Neural cell (in vitro differentiated cells): Measurements from ENCODE around the gene SHISA9. TPM values are rescaled to one million over a fixed set of nuclear protein-coding genes. Genes with fewer than 3 reads are reported as not detected.

Experiments used
- H2AFZ ChIP-seq: fragments of 200-600, 300-800 bp; sonication (generic), shearing (Covaris generic); 2 replicates; pipeline ENCODE4 v1.6.0; 2014; ENCODE audit warnings: low read depth, mild to moderate bottlenecking, antibody characterized with exemption, low read length, moderate library complexity
- H3F3A ChIP-seq: fragments of 200-600 bp; shearing (Covaris generic); 2 replicates; pipeline ENCODE4 v1.6.1; 2016; ENCODE audit warnings: mild to moderate bottlenecking, moderate library complexity, mixed read lengths, antibody characterized with exemption, low read length; ENCODE audit not compliant: insufficient read depth, poor library complexity, severe bottlenecking
- H3K27ac ChIP-seq: fragments of 200-600, 300-800 bp; sonication (generic), shearing (Covaris generic); 2 replicates; pipeline ENCODE4 v1.5.1; 2014; ENCODE audit warnings: mild to moderate bottlenecking, low read length, moderate library complexity
- H3K27me3 ChIP-seq: fragments of 300-800, 200-600 bp; sonication (generic), shearing (Covaris generic); 2 replicates; pipeline ENCODE4 v1.6.0; 2014; ENCODE audit warnings: mild to moderate bottlenecking, low read depth, low read length, moderate library complexity; ENCODE audit not compliant: insufficient read depth
- H3K36me3 ChIP-seq: fragments of 300-800, 200-600 bp; sonication (generic), shearing (Covaris generic); 2 replicates; pipeline ENCODE4 v1.5.1; 2014; ENCODE audit warnings: mild to moderate bottlenecking, antibody characterized with exemption, low read length, moderate library complexity; ENCODE audit not compliant: insufficient read depth
- H3K4me2 ChIP-seq: fragments of 300-800, 200-600 bp; sonication (generic), shearing (Covaris generic); 2 replicates; pipeline ENCODE4 v1.6.0; 2014; ENCODE audit warnings: mild to moderate bottlenecking, low read length
- H3K4me3 ChIP-seq: fragments of 300-800, 200-600 bp; sonication (generic), shearing (Covaris generic); 2 replicates; pipeline ENCODE4 v1.5.1; 2014; ENCODE audit warnings: mild to moderate bottlenecking, low read length, moderate library complexity
- H3K79me2 ChIP-seq: fragments of 200-600 bp; shearing (Covaris generic); replicated peaks from 2 replicates; pipeline ENCODE4 v1.6.0; 2014; ENCODE audit warnings: mild to moderate bottlenecking, low read length, moderate library complexity; ENCODE audit not compliant: insufficient read depth
- H3K9ac ChIP-seq: fragments of 300-800, 200-600 bp; sonication (generic), shearing (Covaris generic); 2 replicates; pipeline ENCODE4 v1.6.1; 2016; ENCODE audit warnings: mild to moderate bottlenecking, low read length, mixed read lengths
- H3K9me2 ChIP-seq: fragments of 200-600 bp; shearing (Covaris generic); 2 replicates; pipeline ENCODE4 v1.6.1; 2016; ENCODE audit warnings: mild to moderate bottlenecking, low read length, mixed read lengths; ENCODE audit not compliant: insufficient read depth
- H3K9me3 ChIP-seq: fragments of 200-600, 300-800 bp; sonication (generic), shearing (Covaris generic); 2 replicates; pipeline ENCODE4 v1.6.1; 2016; ENCODE audit warnings: mild to moderate bottlenecking, mixed run types, low read length, moderate library complexity, mixed read lengths
- H4K20me1 ChIP-seq: fragments of 200-600 bp; shearing (Covaris generic); 2 replicates; pipeline ENCODE4 v1.6.1; 2016; ENCODE audit warnings: mild to moderate bottlenecking, mixed run types; ENCODE audit not compliant: insufficient read depth
- EP300 ChIP-seq: fragments of 450-650 bp; conservative IDR thresholded peaks from 2 replicates; pipeline ENCODE4 v1.6.1; 2014; ENCODE audit warnings: antibody characterized with exemption, mild to moderate bottlenecking, moderate library complexity; ENCODE audit not compliant: poor library complexity, severe bottlenecking
- EZH2 ChIP-seq: fragments of 200-600, 300-800 bp; shearing (Covaris generic), sonication (generic); IDR thresholded peaks from 2 replicates; pipeline ENCODE4 v1.6.1; 2014; ENCODE audit warnings: antibody characterized with exemption, low read length, borderline replicate concordance, mild to moderate bottlenecking; ENCODE audit not compliant: insufficient read depth, poor library complexity, severe bottlenecking
- MXI1 ChIP-seq: fragments of 450-650 bp; conservative IDR thresholded peaks from 2 replicates; pipeline ENCODE4 v1.6.1; 2014; ENCODE audit warnings: antibody characterized with exemption, mild to moderate bottlenecking; ENCODE audit not compliant: poor library complexity, severe bottlenecking
- POLR2AphosphoS5 ChIP-seq: IDR thresholded peaks from 2 replicates; pipeline ENCODE4 v1.6.1; 2012
- RAD21 ChIP-seq: fragments of 450-650 bp; conservative IDR thresholded peaks from 2 replicates; pipeline ENCODE4 v1.6.1; 2014; ENCODE audit warnings: antibody characterized with exemption, mild to moderate bottlenecking, moderate library complexity
- SMC3 ChIP-seq: fragments of 450-650 bp; conservative IDR thresholded peaks from 2 replicates; pipeline ENCODE4 v1.6.1; 2014; ENCODE audit warnings: antibody characterized with exemption, mild to moderate bottlenecking, moderate library complexity; ENCODE audit not compliant: poor library complexity
- TAF1 ChIP-seq: IDR thresholded peaks from 2 replicates; pipeline ENCODE4 v1.6.1; 2012; ENCODE audit warnings: low read depth
- polyA plus RNA-seq: library from polyadenylated mRNA; depleted of rRNA; stranded (reverse); fragments of >200 nt; gene quantifications from 2 replicates; pipeline ENCODE4 v1.2.3, GENCODE V29; 2014
- TF ChIP-seq, protein P1 (sequence below): IDR thresholded peaks from 2 replicates; pipeline ENCODE4 v1.6.1; 2012; ENCODE audit warnings: borderline replicate concordance
- TF ChIP-seq, protein P2 (sequence below): fragments of 450-650 bp; IDR thresholded peaks from 2 replicates; pipeline ENCODE4 v1.5.1; 2014; ENCODE audit warnings: antibody characterized with exemption, mild to moderate bottlenecking, moderate library complexity; ENCODE audit not compliant: poor library complexity, severe bottlenecking

SHISA9 gene
- polyA plus RNA-seq, 1 donor from 2014 or later: 2.0 TPM

DNA sequence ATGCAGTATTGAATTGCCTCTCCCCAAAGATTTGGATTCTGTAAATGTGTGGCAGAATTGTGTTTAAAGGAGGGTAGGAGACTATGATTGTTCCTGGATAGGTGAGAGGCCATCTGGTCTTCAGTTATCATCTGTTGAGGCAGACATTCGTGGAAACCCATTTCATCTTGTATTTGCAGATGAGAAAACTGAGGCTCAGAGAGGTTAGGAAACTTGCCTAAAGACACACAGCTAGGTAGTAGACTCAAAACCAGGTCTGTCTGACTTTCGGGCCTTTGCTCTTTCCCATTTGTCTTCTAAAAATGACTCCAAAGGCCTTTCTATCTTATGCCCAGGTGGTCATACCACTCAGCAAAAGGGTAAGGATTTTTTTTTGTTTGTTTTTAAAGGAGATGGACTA, 210.3 kb downstream of the SHISA9 start:
- Histone ChIP-seq H3K27me3 (no peaks in the 10 kb centered on the region), H3K36me3 (no peaks in the 10 kb centered on the region), H4K20me1 (no peaks in the 10 kb centered on the region), H3K79me2 (no peaks in the 10 kb centered on the region), H3K9me3 (no peaks in the 10 kb centered on the region), H3K4me2 (no peak overlapping the region), H3K27ac (no peak overlapping the region), H3K4me3 (no peak overlapping the region), H3K9me2 (no peaks in the 10 kb centered on the region), H3K9ac (no peak overlapping the region), H2AFZ (no peak overlapping the region), H3F3A (no peaks in the 10 kb centered on the region)
- TF ChIP-seq EZH2 (no peak), TAF1 (no peak), EP300 (no peak), SMC3 (no peak), MXI1 (no peak), RAD21 (no peak), POLR2AphosphoS5 (no peak)
- TF ChIP-seq, protein P1, sequence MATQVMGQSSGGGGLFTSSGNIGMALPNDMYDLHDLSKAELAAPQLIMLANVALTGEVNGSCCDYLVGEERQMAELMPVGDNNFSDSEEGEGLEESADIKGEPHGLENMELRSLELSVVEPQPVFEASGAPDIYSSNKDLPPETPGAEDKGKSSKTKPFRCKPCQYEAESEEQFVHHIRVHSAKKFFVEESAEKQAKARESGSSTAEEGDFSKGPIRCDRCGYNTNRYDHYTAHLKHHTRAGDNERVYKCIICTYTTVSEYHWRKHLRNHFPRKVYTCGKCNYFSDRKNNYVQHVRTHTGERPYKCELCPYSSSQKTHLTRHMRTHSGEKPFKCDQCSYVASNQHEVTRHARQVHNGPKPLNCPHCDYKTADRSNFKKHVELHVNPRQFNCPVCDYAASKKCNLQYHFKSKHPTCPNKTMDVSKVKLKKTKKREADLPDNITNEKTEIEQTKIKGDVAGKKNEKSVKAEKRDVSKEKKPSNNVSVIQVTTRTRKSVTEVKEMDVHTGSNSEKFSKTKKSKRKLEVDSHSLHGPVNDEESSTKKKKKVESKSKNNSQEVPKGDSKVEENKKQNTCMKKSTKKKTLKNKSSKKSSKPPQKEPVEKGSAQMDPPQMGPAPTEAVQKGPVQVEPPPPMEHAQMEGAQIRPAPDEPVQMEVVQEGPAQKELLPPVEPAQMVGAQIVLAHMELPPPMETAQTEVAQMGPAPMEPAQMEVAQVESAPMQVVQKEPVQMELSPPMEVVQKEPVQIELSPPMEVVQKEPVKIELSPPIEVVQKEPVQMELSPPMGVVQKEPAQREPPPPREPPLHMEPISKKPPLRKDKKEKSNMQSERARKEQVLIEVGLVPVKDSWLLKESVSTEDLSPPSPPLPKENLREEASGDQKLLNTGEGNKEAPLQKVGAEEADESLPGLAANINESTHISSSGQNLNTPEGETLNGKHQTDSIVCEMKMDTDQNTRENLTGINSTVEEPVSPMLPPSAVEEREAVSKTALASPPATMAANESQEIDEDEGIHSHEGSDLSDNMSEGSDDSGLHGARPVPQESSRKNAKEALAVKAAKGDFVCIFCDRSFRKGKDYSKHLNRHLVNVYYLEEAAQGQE: no peak
- TF ChIP-seq, protein P2, sequence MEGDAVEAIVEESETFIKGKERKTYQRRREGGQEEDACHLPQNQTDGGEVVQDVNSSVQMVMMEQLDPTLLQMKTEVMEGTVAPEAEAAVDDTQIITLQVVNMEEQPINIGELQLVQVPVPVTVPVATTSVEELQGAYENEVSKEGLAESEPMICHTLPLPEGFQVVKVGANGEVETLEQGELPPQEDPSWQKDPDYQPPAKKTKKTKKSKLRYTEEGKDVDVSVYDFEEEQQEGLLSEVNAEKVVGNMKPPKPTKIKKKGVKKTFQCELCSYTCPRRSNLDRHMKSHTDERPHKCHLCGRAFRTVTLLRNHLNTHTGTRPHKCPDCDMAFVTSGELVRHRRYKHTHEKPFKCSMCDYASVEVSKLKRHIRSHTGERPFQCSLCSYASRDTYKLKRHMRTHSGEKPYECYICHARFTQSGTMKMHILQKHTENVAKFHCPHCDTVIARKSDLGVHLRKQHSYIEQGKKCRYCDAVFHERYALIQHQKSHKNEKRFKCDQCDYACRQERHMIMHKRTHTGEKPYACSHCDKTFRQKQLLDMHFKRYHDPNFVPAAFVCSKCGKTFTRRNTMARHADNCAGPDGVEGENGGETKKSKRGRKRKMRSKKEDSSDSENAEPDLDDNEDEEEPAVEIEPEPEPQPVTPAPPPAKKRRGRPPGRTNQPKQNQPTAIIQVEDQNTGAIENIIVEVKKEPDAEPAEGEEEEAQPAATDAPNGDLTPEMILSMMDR: no peak

DNA sequence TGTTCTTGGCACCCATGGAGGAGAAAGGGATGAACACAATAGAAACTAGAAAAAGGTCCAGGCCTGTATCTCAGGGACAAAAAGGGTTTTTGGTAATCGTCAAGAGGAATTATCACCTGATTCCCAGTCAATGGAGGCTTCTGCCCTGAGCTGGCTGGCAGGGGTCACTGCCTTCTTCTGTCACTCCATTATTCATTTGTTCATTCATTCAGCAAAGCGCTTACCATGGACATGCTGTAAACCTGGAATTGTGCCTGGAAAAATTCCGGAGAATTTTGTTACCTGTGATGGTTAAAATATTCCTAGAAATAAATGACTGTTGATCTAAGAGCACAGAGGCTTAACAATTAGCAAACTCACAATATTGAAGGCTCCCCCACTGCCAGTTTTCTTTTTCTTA, 212.3 kb downstream of the SHISA9 start:
- no peaks in the 10 kb centered on the region for H3K9me3 ChIP-seq
- no peak overlapping the region for H3K9ac ChIP-seq
- H3F3A ChIP-seq: no peaks in the 10 kb centered on the region
- no peaks in the 10 kb centered on the region for H3K27me3 ChIP-seq
- H3K9me2 ChIP-seq: no peaks in the 10 kb centered on the region
- H2AFZ ChIP-seq: no peak overlapping the region
- H3K4me2 ChIP-seq: no peak overlapping the region
- no peaks in the 10 kb centered on the region for H3K79me2 ChIP-seq
- H3K4me3 ChIP-seq: no peak overlapping the region
- H3K27ac ChIP-seq: no peak overlapping the region
- H4K20me1 ChIP-seq: no peaks in the 10 kb centered on the region
- TF ChIP-seq SMC3: no peak
- no peak for TF ChIP-seq RAD21
- TF ChIP-seq EZH2: no peak
- TF ChIP-seq, protein P1: no peak
- no peak for TF ChIP-seq EP300
- H3K36me3 ChIP-seq: no peaks in the 10 kb centered on the region
